Esophagus (tissue), 2 donors: ENCODE measurements around the gene ESYT1. TPM values are rescaled to one million over a fixed set of nuclear protein-coding genes. Genes with fewer than 3 reads are reported as not detected.

ENCODE experiments used
- H3K27ac ChIP-seq, 2 donors: one replicate each; pipeline ENCODE4 v1.5.1; 2013; ENCODE audit warnings: low read depth in 2 of 2, mild to moderate bottlenecking in 2 of 2, inconsistent platforms in 1 of 2, low read length in 1 of 2, moderate library complexity in 1 of 2
- H3K27me3 ChIP-seq, 2 donors: one replicate each; pipeline ENCODE4 v1.6.1; 2013; ENCODE audit warnings: low read length in 2 of 2, control low read depth in 1 of 2, mild to moderate bottlenecking in 1 of 2; ENCODE audit not compliant: insufficient read depth in 2 of 2, control insufficient read depth in 1 of 2
- H3K36me3 ChIP-seq, 2 donors: one replicate each; pipeline ENCODE4 v1.6.1; 2013; ENCODE audit warnings: low read length in 1 of 2; ENCODE audit not compliant: control insufficient read depth in 2 of 2, insufficient read depth in 2 of 2
- H3K4me1 ChIP-seq, 2 donors: one replicate each; pipeline ENCODE4 v1.6.1; 2013; ENCODE audit warnings: low read length in 1 of 2; ENCODE audit not compliant: control insufficient read depth in 2 of 2, insufficient read depth in 2 of 2
- H3K4me3 ChIP-seq, 2 donors: one replicate each; pipeline ENCODE4 v1.5.1; 2013; ENCODE audit warnings: low read length in 2 of 2, mild to moderate bottlenecking in 2 of 2, low read depth in 1 of 2, moderate library complexity in 1 of 2
- H3K9me3 ChIP-seq, 2 donors: one replicate each; pipeline ENCODE4 v1.6.1; 2013; ENCODE audit warnings: mild to moderate bottlenecking in 2 of 2, low read depth in 1 of 2, low read length in 1 of 2, moderate library complexity in 1 of 2; ENCODE audit not compliant: control insufficient read depth in 2 of 2, insufficient read depth in 1 of 2
- WGBS, 2 donors: extraction: QIAGEN DNeasy Blood & Tissue Kit; methylation state at CpG; one replicate each; pipeline ENCODE4 v1.1.7; 2013; 5-methylcytosine and 5-hydroxymethylcytosine counted together
- polyA plus RNA-seq, 2 donors: library from polyadenylated mRNA; stranded (reverse); fragments of 200-250 nt; gene quantifications; one replicate each; pipeline ENCODE4 v1.2.3, GENCODE V29; 2013
- donor health status: healthy with polysubstance abuse.
- donor health status: Bipolar disorder and iron deficiency.

ESYT1 gene
- polyA plus RNA-seq, 2 donors: 15.6 to 36.6 TPM

DNA sequence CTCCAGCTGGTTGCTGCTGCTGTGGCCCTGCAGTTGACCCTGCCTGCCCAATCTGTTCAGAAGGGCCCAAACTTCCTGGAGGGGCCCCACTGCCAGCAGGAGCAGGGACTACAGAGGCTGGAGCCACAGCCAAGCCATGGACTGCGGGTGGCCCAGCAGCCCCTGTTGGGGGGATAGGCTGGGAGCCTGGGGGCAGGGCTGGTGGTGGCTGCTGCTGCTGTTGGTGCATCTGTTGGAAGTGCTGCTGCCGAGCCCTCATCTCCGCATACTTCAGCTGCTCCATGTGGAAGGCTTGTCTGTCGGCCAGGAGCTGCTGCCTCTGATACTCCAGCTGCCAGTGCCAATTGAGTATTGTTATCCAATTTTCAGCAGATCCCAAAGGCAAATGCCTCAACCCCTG, 37.3 kb downstream of the ESYT1 start:
- no peaks in the 10 kb centered on the region for H3K9me3 ChIP-seq
- WGBS, 2 donors: 67 to 75% methylated on average over 4 of the region's 4 CpGs
- H3K27me3 ChIP-seq: no peaks in the 10 kb centered on the region
- H3K36me3 ChIP-seq: peaks cover 18 to 52% of the 10 kb centered on the region in 2 donors
- H3K4me1 ChIP-seq: peaks cover 5% of the 10 kb centered on the region in 2 donors
- peak overlapping the region in 1 of 2 donors; percentile 43 for H3K27ac ChIP-seq
- H3K4me3 ChIP-seq: no peak overlapping the region

DNA sequence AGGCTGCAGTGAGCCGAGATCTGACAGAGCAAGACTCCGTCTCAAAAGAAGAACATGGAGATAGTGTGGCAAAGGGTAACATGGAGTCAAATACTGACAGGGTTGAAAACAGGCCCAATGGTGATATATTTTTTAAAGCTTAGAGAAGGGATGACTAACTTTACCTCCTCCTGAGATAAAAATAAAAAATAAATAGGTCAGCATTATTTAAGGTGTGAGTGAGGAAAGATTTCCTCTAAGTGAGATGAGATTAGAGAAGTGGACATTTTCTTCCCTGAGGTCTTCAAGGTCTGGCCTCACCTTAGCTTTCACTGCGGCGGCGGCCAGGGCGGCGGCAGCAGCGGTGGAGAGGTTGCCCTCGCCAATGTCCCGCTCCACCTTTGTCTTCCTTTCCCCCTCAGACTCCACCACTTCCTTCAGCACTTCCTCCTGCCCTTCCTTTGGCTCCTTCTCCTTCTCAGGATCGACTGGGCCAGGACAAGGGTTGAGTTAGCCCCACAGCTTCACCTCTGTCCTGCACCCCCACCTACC, 41.2 kb downstream of the ESYT1 start:
- Histone ChIP-seq H3K36me3 (peaks cover 21 to 58% of the 10 kb centered on the region in 2 donors), H3K27ac (no peak overlapping the region)

DNA sequence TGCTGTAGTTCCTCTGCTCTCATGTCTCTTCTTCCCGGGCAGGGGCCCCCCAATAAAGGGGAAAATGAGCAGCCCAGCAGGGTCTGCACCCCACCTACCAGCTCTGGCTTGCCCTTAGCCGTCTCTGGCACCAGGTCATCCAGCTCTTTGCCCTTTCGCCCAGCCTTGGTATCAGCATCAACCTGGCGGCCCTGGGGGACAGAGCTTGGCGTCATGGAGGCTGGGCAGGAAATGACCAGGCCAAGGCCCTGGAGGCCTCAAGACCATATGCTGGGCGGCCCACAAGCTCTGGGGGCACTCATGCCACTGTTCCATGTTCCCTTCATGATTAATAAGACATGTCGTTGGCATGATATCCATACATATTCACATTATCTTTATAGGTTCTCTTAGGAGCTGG, 44.8 kb downstream of the ESYT1 start:
- H3K4me3 ChIP-seq: no peak overlapping the region
- peaks cover 14 to 48% of the 10 kb centered on the region in 2 donors for H3K36me3 ChIP-seq
- no peak overlapping the region for H3K27ac ChIP-seq
- H3K9me3 ChIP-seq: no peaks in the 10 kb centered on the region
- 86 to 88% methylated on average over 7 of the region's 7 CpGs for WGBS, 2 donors
- no peaks in the 10 kb centered on the region for H3K4me1 ChIP-seq
- H3K27me3 ChIP-seq: no peaks in the 10 kb centered on the region

More for the DNA sequence above, 41.2 kb downstream of the ESYT1 start:
- WGBS, 2 donors: 89% methylated on average over 11 of the region's 11 CpGs
- no peaks in the 10 kb centered on the region for H3K4me1 ChIP-seq
- H3K4me3 ChIP-seq: no peak overlapping the region
- no peaks in the 10 kb centered on the region for H3K27me3 ChIP-seq
- H3K9me3 ChIP-seq: no peaks in the 10 kb centered on the region

DNA sequence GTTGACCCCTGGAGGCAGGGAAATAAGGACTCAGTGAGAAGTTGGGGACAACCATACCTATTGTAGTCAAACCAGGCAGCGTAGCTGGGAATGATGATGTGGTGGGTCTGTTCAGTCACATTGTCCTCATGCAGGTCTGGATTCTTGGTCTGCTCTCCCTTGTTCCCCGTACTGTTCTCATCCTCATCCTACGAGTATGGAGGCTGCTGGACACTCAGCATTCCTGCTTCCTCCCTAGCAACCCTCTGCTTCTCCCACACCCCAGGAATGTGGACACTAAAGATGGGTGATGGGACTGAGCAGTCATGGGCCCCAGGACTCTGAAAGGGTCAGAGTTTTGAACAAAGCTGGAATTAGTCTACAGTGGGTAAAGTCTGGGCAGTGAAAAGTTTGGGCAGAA, 50.3 kb downstream of the ESYT1 start:
- WGBS, 2 donors: 93% methylated on average over 3 of the region's 3 CpGs
- no peaks in the 10 kb centered on the region for H3K9me3 ChIP-seq
- no peak overlapping the region for H3K27ac ChIP-seq
- no peaks in the 10 kb centered on the region for H3K4me1 ChIP-seq
- no peak overlapping the region for H3K4me3 ChIP-seq
- no peaks in the 10 kb centered on the region for H3K27me3 ChIP-seq
- peaks cover 17 to 38% of the 10 kb centered on the region in 2 donors for H3K36me3 ChIP-seq

DNA sequence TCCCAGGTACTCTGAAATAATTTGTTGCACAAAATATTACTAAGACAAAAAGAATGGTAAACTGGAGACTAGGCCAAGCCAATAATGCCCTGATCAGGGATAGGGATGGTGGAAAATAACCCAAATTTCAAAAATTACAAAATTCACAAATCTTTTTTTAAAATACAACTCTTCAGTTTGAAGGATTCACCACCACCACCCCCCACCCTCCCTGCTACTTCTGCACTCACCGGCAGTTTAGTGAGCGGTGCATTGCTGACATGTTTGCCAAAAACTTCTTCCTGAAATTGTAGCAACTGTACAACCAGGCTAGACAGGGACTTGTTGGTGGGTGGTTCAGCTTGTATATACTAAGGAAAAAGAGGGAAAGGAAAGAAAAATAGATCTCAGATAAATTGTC, 58.9 kb downstream of the ESYT1 start:
- WGBS, 2 donors: 55% methylated on average over 2 of the region's 2 CpGs
- Histone ChIP-seq H3K27ac (no peak overlapping the region), H3K9me3 (no peaks in the 10 kb centered on the region), H3K4me1 (peaks cover 0 to 2% of the 10 kb centered on the region in 2 donors), H3K4me3 (no peak overlapping the region), H3K27me3 (no peaks in the 10 kb centered on the region), H3K36me3 (peaks cover 2 to 11% of the 10 kb centered on the region in 2 donors)

DNA sequence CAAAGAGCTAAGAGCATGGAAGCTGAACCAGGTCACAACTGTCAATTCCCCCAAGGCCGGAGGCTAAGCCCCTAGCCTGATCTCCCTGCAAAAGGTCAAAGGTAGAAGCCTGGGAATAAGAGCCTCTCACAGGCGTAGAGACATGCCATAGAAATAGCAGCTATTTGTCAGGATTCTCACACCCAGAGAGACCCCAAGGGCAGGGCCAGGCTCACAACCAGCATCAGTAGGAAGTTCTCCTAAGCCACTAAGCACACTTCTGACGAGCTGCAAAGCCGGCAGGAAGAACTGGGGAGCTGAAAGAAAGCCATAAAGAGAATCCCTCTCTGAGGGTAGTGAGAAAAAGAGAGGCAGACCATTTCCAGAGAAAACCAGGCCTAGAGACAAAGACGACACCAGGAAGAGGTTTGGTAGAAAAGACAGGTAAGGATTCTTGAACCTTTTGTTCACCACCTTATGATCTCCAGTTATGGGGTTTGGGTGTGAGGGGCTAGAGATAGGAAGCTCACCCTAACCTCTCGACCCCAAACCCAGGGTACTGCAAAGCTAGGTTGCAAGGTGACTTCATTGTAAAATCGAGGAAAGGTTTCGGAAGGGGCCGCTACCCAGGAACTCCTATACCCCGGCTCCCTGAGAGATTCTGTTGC, 60.2 kb downstream of the ESYT1 start:
- Histone ChIP-seq H3K27me3 (no peaks in the 10 kb centered on the region), H3K9me3 (no peaks in the 10 kb centered on the region), H3K4me3 (peak overlapping the region; percentile 80 to 83), H3K4me1 (peaks cover 0 to 2% of the 10 kb centered on the region in 2 donors), H3K36me3 (peaks cover 2 to 11% of the 10 kb centered on the region in 2 donors), H3K27ac (peak overlapping the region; percentile 78 to 80)
- WGBS, 2 donors: 8 to 9% methylated on average over 10 of the region's 10 CpGs

DNA sequence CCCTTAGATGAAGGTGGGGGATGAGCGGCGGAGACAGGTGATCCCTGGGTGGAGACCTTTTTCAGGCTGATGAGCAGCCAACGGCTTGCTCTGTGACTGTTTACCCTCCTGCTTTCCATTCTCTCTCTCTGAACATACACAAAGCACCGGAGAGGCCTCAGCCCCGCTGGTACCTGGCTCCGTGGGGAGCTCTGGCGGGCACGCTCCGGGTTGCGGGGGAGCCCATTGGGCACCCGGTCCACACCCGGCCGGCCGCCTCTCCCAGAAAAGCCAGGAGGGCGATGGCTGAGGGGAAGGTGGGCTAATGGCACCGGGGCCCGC, 60.7 kb downstream of the ESYT1 start:
- 0 to 1% methylated on average over 17 of the region's 17 CpGs for WGBS, 2 donors
- Histone ChIP-seq H3K9me3 (no peaks in the 10 kb centered on the region), H3K36me3 (peaks cover 2 to 9% of the 10 kb centered on the region in 2 donors), H3K4me3 (peak overlapping the region; percentile 80 to 83), H3K4me1 (peaks cover 0 to 2% of the 10 kb centered on the region in 2 donors), H3K27me3 (no peaks in the 10 kb centered on the region), H3K27ac (peak overlapping the region; percentile 78 to 80)

DNA sequence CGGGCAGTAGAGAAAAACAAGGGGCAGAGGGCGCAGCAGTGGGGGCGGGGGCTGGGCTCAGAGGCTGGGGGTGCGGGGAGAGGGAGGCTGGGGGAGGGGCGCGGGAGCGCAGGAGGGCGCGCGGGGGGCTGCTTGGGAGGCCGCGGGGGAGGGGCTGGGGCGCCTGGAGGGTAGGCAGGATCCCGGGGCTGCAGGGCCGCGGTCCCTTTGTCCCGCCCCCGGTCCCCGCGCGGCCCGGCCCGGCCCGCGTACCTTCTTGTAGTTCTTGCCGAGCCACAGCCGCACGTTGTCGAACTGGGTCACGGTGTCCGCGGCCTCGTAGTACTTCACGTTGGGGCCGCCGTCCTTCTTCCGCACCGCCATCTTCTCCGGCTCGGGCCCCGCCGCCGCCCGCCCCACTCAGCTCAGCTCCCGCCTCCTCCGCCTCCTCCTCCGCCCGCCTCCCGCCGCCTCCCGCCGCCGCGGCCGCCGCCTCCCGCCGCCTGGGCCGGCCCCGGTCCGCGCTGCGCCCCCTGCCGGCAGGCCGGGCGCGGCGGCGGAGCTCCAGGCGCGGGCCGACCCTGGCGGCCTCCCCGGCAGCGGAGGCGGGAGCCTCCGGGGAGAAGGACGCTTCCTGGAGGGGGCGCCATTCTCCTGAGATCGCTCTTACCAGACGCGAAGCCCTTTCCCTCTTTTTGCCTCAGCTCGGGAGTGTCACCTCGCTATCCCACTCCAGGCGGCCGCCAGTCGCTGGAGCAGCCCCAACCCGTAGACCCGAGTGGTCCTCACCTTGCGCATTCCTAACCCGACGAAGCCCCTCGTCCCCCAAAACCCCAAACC, 61.2 kb downstream of the ESYT1 start, which contains the start of gene SMARCC2:
SMARCC2 (minus strand) TSS at position 385 of the 819 bp plus-strand sequence; CDS start at position 363, 22 bp downstream.
- Histone ChIP-seq H3K36me3 (peaks cover 2 to 6% of the 10 kb centered on the region in 2 donors), H3K4me3 (peak within 1 kb of the TSS; percentile 80 to 83), H3K9me3 (no peaks in the 10 kb centered on the region), H3K27me3 (no peaks in the 10 kb centered on the region), H3K27ac (peak within 1 kb of the TSS; percentile 78 to 99), H3K4me1 (peaks cover 0 to 2% of the 10 kb centered on the region in 2 donors)
- WGBS, 2 donors: 1 to 2% methylated on average over 27 to 93 of the region's 93 CpGs

DNA sequence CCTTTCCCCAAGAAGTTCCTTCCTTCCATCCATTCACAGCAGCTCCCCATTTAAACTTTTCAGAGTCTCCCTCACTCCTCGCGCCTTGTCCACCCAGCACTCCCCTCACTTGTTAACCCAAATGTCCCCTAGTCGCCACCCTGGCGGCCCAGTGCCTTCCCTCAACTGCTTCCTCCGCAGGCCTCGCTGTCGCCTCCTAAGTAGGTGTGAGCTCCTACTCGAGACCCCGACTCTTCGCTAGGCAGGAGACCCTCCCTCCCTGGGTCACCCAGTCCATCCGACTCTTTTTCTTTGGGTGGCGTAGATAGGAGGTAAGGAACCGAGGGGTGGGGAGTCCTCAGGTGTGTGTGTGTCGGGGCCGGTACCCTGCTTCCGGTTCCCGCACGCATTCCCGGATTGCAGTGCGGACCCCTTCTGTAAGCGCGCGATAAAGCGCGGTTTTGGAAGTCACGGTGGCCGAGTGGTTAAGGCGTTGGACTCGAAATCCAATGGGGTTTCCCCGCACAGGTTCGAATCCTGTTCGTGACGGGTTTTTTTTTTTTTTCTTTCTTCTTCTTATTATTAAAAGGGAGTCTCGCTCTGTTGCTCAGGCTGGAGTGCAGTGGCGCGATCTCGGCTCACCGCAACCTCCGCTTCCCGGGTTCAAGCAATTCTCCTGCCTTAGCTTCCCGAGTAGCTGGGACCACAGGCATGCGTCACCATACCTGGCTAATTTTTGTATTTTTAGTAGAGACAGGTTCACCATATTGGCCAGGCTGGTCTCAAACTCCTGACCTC, 62.0 kb downstream of the ESYT1 start:
- Histone ChIP-seq H3K27me3 (no peaks in the 10 kb centered on the region), H3K4me1 (peaks cover 0 to 2% of the 10 kb centered on the region in 2 donors), H3K27ac (peak overlapping the region; percentile 78 to 99), H3K9me3 (no peaks in the 10 kb centered on the region), H3K36me3 (peaks cover 0 to 2% of the 10 kb centered on the region in 2 donors), H3K4me3 (peak overlapping the region; percentile 70 to 83)
- WGBS, 2 donors: 1% methylated on average over 42 of the region's 42 CpGs
